Measurements from ENCODE around the gene TGFBR3.

- TF ChIP-seq CTCF (IDR thresholded peaks at IDR 0.05; ENCODE audit: poor library complexity), result no peak
- TF ChIP-seq EZH2 (IDR thresholded peaks at IDR 0.05; ENCODE audit: borderline replicate concordance), result no peak
- no peak for TF ChIP-seq EZH2phosphoT487 (IDR thresholded peaks at IDR 0.05; ENCODE audit: low read depth, severe bottlenecking, unreplicated experiment)
These were observed 174.3 kb downstream of the TGFBR3 start for GRCh38 chr1:91711504-91712247.
